ENCODE data around the gene DPP4. TPM values are rescaled to one million over a fixed set of nuclear protein-coding genes. Genes with fewer than 3 reads are reported as not detected.

Gene DPP4
- total RNA-seq, 1 experiment from 2014 or later = 2.8 TPM

- no peak for TF ChIP-seq CTCF (conservative IDR thresholded peaks at IDR 0.05)
- H3K27me3 Mint-ChIP-seq (ENCODE audit: low read depth) = no peaks in the 10 kb centered on the region
- H3K4me2 ChIP-seq (ENCODE audit: insufficient read depth, insufficient read length, low read length) = no peak overlapping the region
- no peak overlapping the region for H3K18ac ChIP-seq (ENCODE audit: insufficient read length, low read depth, low read length)
- no peak overlapping the region for H2BK15ac ChIP-seq (ENCODE audit: low read depth, low read length)
- no peak overlapping the region for H2BK20ac ChIP-seq (ENCODE audit: low read depth, low read length, poor library complexity, severe bottlenecking)
- H3K4me3 Mint-ChIP-seq = no peak overlapping the region
- H3K9me3 ChIP-seq (ENCODE audit: control insufficient read depth, low read depth, low read length) = no peaks in the 10 kb centered on the region
- H3K23me2 ChIP-seq (ENCODE audit: insufficient read length, low read depth, low read length, poor library complexity, severe bottlenecking) = no peaks in the 10 kb centered on the region
- H3K27me3 ChIP-seq (ENCODE audit: insufficient read depth, low read length) = no peaks in the 10 kb centered on the region
- no peak overlapping the region for H3K9ac ChIP-seq (ENCODE audit: extremely low read depth, insufficient read length, low read length)
- H2BK12ac ChIP-seq (ENCODE audit: insufficient read length, low read depth, low read length) = no peak overlapping the region
- no peak overlapping the region for H2AK5ac ChIP-seq (ENCODE audit: insufficient read length, low read length)
- no peak overlapping the region for H4K8ac ChIP-seq (replicated peaks; ENCODE audit: insufficient read length, low read depth, low read length)
- no peak overlapping the region for H3K23ac ChIP-seq (ENCODE audit: insufficient read length, low read depth, low read length)
- H3K4me1 ChIP-seq (ENCODE audit: insufficient read depth, low read length) = no peaks in the 10 kb centered on the region
- peaks cover 12 to 22% of the 10 kb centered on the region in 2 experiments for H3K4me1 Mint-ChIP-seq
- H2AFZ ChIP-seq (ENCODE audit: low read length) = no peak overlapping the region
- H2BK5ac ChIP-seq (ENCODE audit: insufficient read length, low read length) = no peak overlapping the region
- H3K4ac ChIP-seq (ENCODE audit: low read depth, low read length) = no peak overlapping the region
- H4K5ac ChIP-seq (ENCODE audit: insufficient read length, low read depth, low read length) = no peak overlapping the region
- no peak overlapping the region for H3K27ac ChIP-seq (ENCODE audit: insufficient read length, low read depth, low read length)
- H3K9me3 Mint-ChIP-seq = peaks cover 7 to 11% of the 10 kb centered on the region in 2 experiments
- no peak overlapping the region for H2BK120ac ChIP-seq (ENCODE audit: low read depth, low read length, poor library complexity, severe bottlenecking)
- peaks cover 6 to 16% (median 9%) of the 10 kb centered on the region in 3 experiments for H3K36me3 Mint-ChIP-seq (ENCODE audit: insufficient read depth in 1 of 3, low read depth in 3 of 3)
- H3T11ph ChIP-seq (ENCODE audit: low read length) = no peak overlapping the region
- no peak overlapping the region for H3K56ac ChIP-seq (ENCODE audit: insufficient read length, low read depth, low read length)
- H4K20me1 ChIP-seq (ENCODE audit: control insufficient read depth, insufficient read depth, insufficient read length) = no peaks in the 10 kb centered on the region
- H3K27ac Mint-ChIP-seq = no peak overlapping the region
- no peaks in the 10 kb centered on the region for H3K79me2 ChIP-seq (ENCODE audit: insufficient read depth, low read length)
- DNase-seq = no peak
- no peak overlapping the region for H3K14ac ChIP-seq (ENCODE audit: insufficient read depth, low read length)
- WGBS (ENCODE audit: extremely low coverage, insufficient read length, low lambda C conversion rate) = no CpG with 5 or more reads among the region's 2 CpGs
- no peaks in the 10 kb centered on the region for H3K79me1 ChIP-seq (ENCODE audit: insufficient read depth, low read depth, low read length, poor library complexity, severe bottlenecking)
- no peak overlapping the region for H4K91ac ChIP-seq (ENCODE audit: insufficient read length, low read depth, low read length)
These were observed 13.0 kb downstream of the DPP4 start for GRCh38 chr2:162061021-162061420.

Data from H9 (cell line).